Ovary (tissue), 9 donors: ENCODE data around the gene TBC1D24. TPM values are rescaled to one million over a fixed set of nuclear protein-coding genes. Genes with fewer than 3 reads are reported as not detected.

Experiments used
- DNase-seq, 5 donors: peaks; one replicate each; pipeline ENCODE4 v3.0.0-alpha.2; 2019 to 2020
- H3K27ac ChIP-seq, 2 donors: fragments of 200-600 bp; one replicate each; pipeline versions ENCODE4 v1.5.1 to v1.8.0; 2019 to 2022
- H3K27me3 ChIP-seq: fragments of 200-600 bp; one replicate; pipeline ENCODE4 v1.8.0; 2022
- H3K36me3 ChIP-seq: fragments of 200-600 bp; sonication (generic); one replicate; pipeline ENCODE4 v1.5.1; 2019
- H3K4me1 ChIP-seq: one replicate; pipeline ENCODE4 v1.8.1; 2013; ENCODE audit warnings: mild to moderate bottlenecking, moderate library complexity; ENCODE audit not compliant: insufficient read depth
- H3K4me3 ChIP-seq: fragments of 200-600 bp; sonication (generic); one replicate; pipeline ENCODE4 v1.5.1; 2017
- H3K9me3 ChIP-seq, 2 donors: fragments of 200-600 bp in 1 of 2; sonication (generic) in 1 of 2; one replicate each; pipeline versions ENCODE4 v1.5.1 to v1.8.1; 2013 to 2019; ENCODE audit warnings: mild to moderate bottlenecking in 1 of 2, moderate library complexity in 1 of 2
- CTCF ChIP-seq, 3 donors: fragments of 450-650 bp in 2 of 3; fragments of 200-600 bp in 1 of 3; IDR thresholded peaks; one replicate each; pipeline versions ENCODE4 v1.5.1 to v1.8.0; 2016 to 2022; ENCODE audit warnings: antibody characterized with exemption in 3 of 3, mild to moderate bottlenecking in 1 of 3
- EP300 ChIP-seq: sonication (generic); formaldehyde crosslinking; IDR thresholded peaks from one replicate; pipeline ENCODE4 v1.6.1; 2017; ENCODE audit warnings: antibody characterized with exemption
- POLR2A ChIP-seq: fragments of 450-650 bp; IDR thresholded peaks from one replicate; pipeline ENCODE4 v1.6.1; 2017; ENCODE audit warnings: antibody characterized with exemption, mild to moderate bottlenecking, moderate library complexity
- WGBS, 3 donors: extraction: QIAGEN DNeasy Blood & Tissue Kit in 1 of 3; methylation state at CpG; one replicate each; pipeline versions ENCODE4 v1.1.5 to v1.1.7; 2013 to 2017; 5-methylcytosine and 5-hydroxymethylcytosine counted together
- intact Hi-C, 4 donors: fragments of 100-400 bp; cut with DNase I; formaldehyde crosslinking; loops; one replicate each; pipeline versions ENCODE4 v1.11.0 to v1.15.1; 2022 to 2023
- polyA plus RNA-seq, 2 donors: library from polyadenylated mRNA; stranded (reverse); fragments of 200-250 nt in 1 of 2; fragments of 350-450 nt in 1 of 2; fragmentation: Illumina TruSeq in 1 of 2; extraction: RNeasy Lipid Tissue Mini Kit (QIAGEN cat#74804) in 1 of 2; gene quantifications; one replicate each; pipeline ENCODE4 v1.2.3, GENCODE V29; 2013 to 2014
- total RNA-seq, 7 donors: library from RNA; depleted of rRNA in 2 of 7; stranded (reverse); fragments of >200 nt in 2 of 7; fragmentation: NEBNext Ultra II Directional in 3 of 7; extraction: Animal tissue kit (Norgen Biotek cat#: 25700) in 3 of 7; gene quantifications; one replicate each; pipeline versions ENCODE4 v1.1.0 to v1.2.4, GENCODE V29; 2016 to 2023
- donor health status: DM: no; HTN: no; CAD: no; lungs with moderate emphysema.
- donor health status: DM: no; HTN: no; CAD: no.
- donor health status: Bipolar disorder and iron deficiency.
- donor health status: DM: yes; HTN: yes; CAD: no.
- donor health status: DM: no; HTN: no; CAD: no.
- donor health status: DM: yes; HTN: yes; CAD: no.

The TBC1D24 gene
- total and polyA plus RNA-seq, 9 donors = 1.9 to 8.1 (median 6.0) TPM

- Histone ChIP-seq H3K36me3 (no peaks in the 10 kb centered on the region), H3K4me3 (no peak overlapping the region), H3K9me3 (no peaks in the 10 kb centered on the region), H3K27me3 (no peaks in the 10 kb centered on the region), H3K4me1 (peaks cover 2% of the 10 kb centered on the region), H3K27ac (no peak overlapping the region)
- TF ChIP-seq CTCF (IDR thresholded peaks at IDR 0.05) (no peak), EP300 (no peak), POLR2A (no peak)
- WGBS, 3 donors = 85 to 92% (median 88%) methylated on average over 8 of the region's 8 CpGs
- intact Hi-C loops = no loop called here
- DNase-seq = peak in 1 of 5 donors; percentile 24
Measured at GRCh38 chr16:2526135-2526534, 51.2 kb downstream of the TBC1D24 start.

GRCh38 chr16:2527071-2527783, 52.3 kb downstream of the TBC1D24 start:
- Histone ChIP-seq H3K4me1 (peaks cover 2% of the 10 kb centered on the region), H3K27ac (no peak overlapping the region), H3K27me3 (no peaks in the 10 kb centered on the region), H3K4me3 (no peak overlapping the region), H3K36me3 (no peaks in the 10 kb centered on the region), H3K9me3 (no peaks in the 10 kb centered on the region)
- WGBS, 3 donors = 77 to 80% (median 79%) methylated on average over 9 to 12 of the region's 12 CpGs
- intact Hi-C loops = no loop called here
- TF ChIP-seq CTCF (IDR thresholded peaks at IDR 0.05) = no peak
- TF ChIP-seq POLR2A = no peak
- no peak for TF ChIP-seq EP300
- peak in 2 of 5 donors; percentile 19 to 28 for DNase-seq

- 94 to 95% (median 94%) methylated on average over 24 of the region's 24 CpGs for WGBS, 3 donors
- no peaks in the 10 kb centered on the region for H3K36me3 ChIP-seq
Measured at GRCh38 chr16:2527784-2528100, 52.8 kb downstream of the TBC1D24 start.

More at GRCh38 chr16:2527784-2528100, 52.8 kb downstream of the TBC1D24 start:
- no peaks in the 10 kb centered on the region for H3K27me3 ChIP-seq
- peaks cover 2% of the 10 kb centered on the region for H3K4me1 ChIP-seq
- peak in 1 of 5 donors; percentile 37 for DNase-seq
- intact Hi-C loops = no loop called here
- no peak overlapping the region for H3K4me3 ChIP-seq
- TF ChIP-seq EP300 (no peak), CTCF (IDR thresholded peaks at IDR 0.05) (no peak), POLR2A (no peak)
- no peak overlapping the region for H3K27ac ChIP-seq
- no peaks in the 10 kb centered on the region for H3K9me3 ChIP-seq
